ENCODE measurements around the gene THBS1.
A peak's percentile ranks its signal among the peaks of the same experiment; 100 is the strongest.

THBS1 gene

GRCh38 chr15:39629371-39629770 is 48.5 kb downstream of the THBS1 start:
- peaks cover 10% of the 10 kb centered on the region for H3F3A ChIP-seq (ENCODE audit: insufficient read depth, low read length)
- no peaks in the 10 kb centered on the region for H3K36me3 ChIP-seq (replicated peaks; ENCODE audit: insufficient read depth, low read length)
- no peaks in the 10 kb centered on the region for H4K20me1 ChIP-seq (ENCODE audit: insufficient read depth, low read length)
- H3K4me1 ChIP-seq (ENCODE audit: low read length), result peaks cover 41% of the 10 kb centered on the region
- no peaks in the 10 kb centered on the region for H3K9me2 ChIP-seq (replicated peaks; ENCODE audit: insufficient read depth, low read length)
- peak overlapping the region; percentile 49; the same call in 1 of the 2 replicates for H3K27ac ChIP-seq (ENCODE audit: low read length)
- H3K4me2 ChIP-seq (ENCODE audit: low read depth, low read length), result 0 out of 2 replicates have a peak overlapping the region, but pooled peaks have one; percentile 33
- H3K79me2 ChIP-seq (ENCODE audit: low read length), result no peaks in the 10 kb centered on the region
- TF ChIP-seq CTCF (IDR thresholded peaks at IDR 0.05; ENCODE audit: low read length) (no peak), EZH2 (optimal IDR thresholded peaks at IDR 0.05; ENCODE audit: low read depth, low read length) (no peak), EZH2phosphoT487 (IDR thresholded peaks at IDR 0.05; ENCODE audit: low read length) (no peak)
- H3K4me3 ChIP-seq (ENCODE audit: low read length), result no peak overlapping the region
- H3K9me3 ChIP-seq (replicated peaks; ENCODE audit: insufficient read depth, low read length), result no peaks in the 10 kb centered on the region
- peak; percentile 41 for DNase-seq
- peak overlapping the region; percentile 35 for H2AFZ ChIP-seq (ENCODE audit: low read length)
- no peaks in the 10 kb centered on the region for H3K27me3 ChIP-seq (replicated peaks; ENCODE audit: insufficient read depth, low read length)
- no peak overlapping the region for H3K9ac ChIP-seq (ENCODE audit: low read length)

GRCh38 chr15:39629906-39630305 is 49.0 kb downstream of the THBS1 start:
- Histone ChIP-seq H3K9me3 (replicated peaks; ENCODE audit: insufficient read depth, low read length) (no peaks in the 10 kb centered on the region), H3K79me2 (ENCODE audit: low read length) (no peaks in the 10 kb centered on the region), H3K9me2 (replicated peaks; ENCODE audit: insufficient read depth, low read length) (no peaks in the 10 kb centered on the region), H3K4me1 (ENCODE audit: low read length) (peaks cover 36% of the 10 kb centered on the region), H4K20me1 (ENCODE audit: insufficient read depth, low read length) (no peaks in the 10 kb centered on the region), H3K36me3 (replicated peaks; ENCODE audit: insufficient read depth, low read length) (no peaks in the 10 kb centered on the region), H2AFZ (ENCODE audit: low read length) (peak overlapping the region; percentile 35; the same call in 1 of the 2 replicates), H3F3A (ENCODE audit: insufficient read depth, low read length) (peaks cover 5% of the 10 kb centered on the region), H3K27me3 (replicated peaks; ENCODE audit: insufficient read depth, low read length) (no peaks in the 10 kb centered on the region), H3K9ac (ENCODE audit: low read length) (no peak overlapping the region), H3K4me2 (ENCODE audit: low read depth, low read length) (0 out of 2 replicates have a peak overlapping the region, but pooled peaks have one; percentile 33), H3K4me3 (ENCODE audit: low read length) (no peak overlapping the region), H3K27ac (ENCODE audit: low read length) (peak overlapping the region; percentile 49; the same call in 1 of the 2 replicates)
- no peak for DNase-seq
- no peak for TF ChIP-seq EZH2phosphoT487 (IDR thresholded peaks at IDR 0.05; ENCODE audit: low read length)
- TF ChIP-seq EZH2 (optimal IDR thresholded peaks at IDR 0.05; ENCODE audit: low read depth, low read length), result no peak
- TF ChIP-seq CTCF (IDR thresholded peaks at IDR 0.05; ENCODE audit: low read length), result no peak

GRCh38 chr15:39631357-39631756 is 50.5 kb downstream of the THBS1 start:
- no peak overlapping the region for H3K4me2 ChIP-seq (ENCODE audit: low read depth, low read length)
- no peaks in the 10 kb centered on the region for H3K79me2 ChIP-seq (ENCODE audit: low read length)
- no peak overlapping the region for H3K27ac ChIP-seq (ENCODE audit: low read length)
- H3K9ac ChIP-seq (ENCODE audit: low read length), result no peak overlapping the region
- H3K27me3 ChIP-seq (replicated peaks; ENCODE audit: insufficient read depth, low read length), result no peaks in the 10 kb centered on the region
- no peak overlapping the region for H2AFZ ChIP-seq (ENCODE audit: low read length)
- no peak for TF ChIP-seq EZH2 (optimal IDR thresholded peaks at IDR 0.05; ENCODE audit: low read depth, low read length)
- no peak for TF ChIP-seq CTCF (IDR thresholded peaks at IDR 0.05; ENCODE audit: low read length)
- TF ChIP-seq EZH2phosphoT487 (IDR thresholded peaks at IDR 0.05; ENCODE audit: low read length), result no peak
- H3K36me3 ChIP-seq (replicated peaks; ENCODE audit: insufficient read depth, low read length), result no peaks in the 10 kb centered on the region
- no peaks in the 10 kb centered on the region for H4K20me1 ChIP-seq (ENCODE audit: insufficient read depth, low read length)
- H3K9me3 ChIP-seq (replicated peaks; ENCODE audit: insufficient read depth, low read length), result no peaks in the 10 kb centered on the region
- DNase-seq, result no peak
- no peaks in the 10 kb centered on the region for H3K9me2 ChIP-seq (replicated peaks; ENCODE audit: insufficient read depth, low read length)
- H3K4me1 ChIP-seq (ENCODE audit: low read length), result peaks cover 21% of the 10 kb centered on the region
- H3K4me3 ChIP-seq (ENCODE audit: low read length), result no peak overlapping the region
- H3F3A ChIP-seq (ENCODE audit: insufficient read depth, low read length), result no peaks in the 10 kb centered on the region

Measured in MM.1S (cell line).